Mammary epithelial cell (primary cell): Measurements from ENCODE around the gene PLPPR1.

ENCODE experiments used
- EZH2 ChIP-seq: IDR thresholded peaks from 2 replicates; pipeline ENCODE4 v1.6.1; 2012; ENCODE audit warnings: low read length, inconsistent platforms, borderline replicate concordance
- TF ChIP-seq, protein P1 (sequence below), 2 donors: IDR thresholded peaks in 1 of 2; conservative IDR thresholded peaks in 1 of 2; 2 replicates each; pipeline ENCODE4 v1.5.1; 2011 to 2012; ENCODE audit warnings: inconsistent platforms in 2 of 2, low read length in 2 of 2, mild to moderate bottlenecking in 2 of 2, control low read depth in 1 of 2, low read depth in 1 of 2; ENCODE audit not compliant: insufficient read depth in 1 of 2; ENCODE audit errors: extremely low read depth in 1 of 2

DNA sequence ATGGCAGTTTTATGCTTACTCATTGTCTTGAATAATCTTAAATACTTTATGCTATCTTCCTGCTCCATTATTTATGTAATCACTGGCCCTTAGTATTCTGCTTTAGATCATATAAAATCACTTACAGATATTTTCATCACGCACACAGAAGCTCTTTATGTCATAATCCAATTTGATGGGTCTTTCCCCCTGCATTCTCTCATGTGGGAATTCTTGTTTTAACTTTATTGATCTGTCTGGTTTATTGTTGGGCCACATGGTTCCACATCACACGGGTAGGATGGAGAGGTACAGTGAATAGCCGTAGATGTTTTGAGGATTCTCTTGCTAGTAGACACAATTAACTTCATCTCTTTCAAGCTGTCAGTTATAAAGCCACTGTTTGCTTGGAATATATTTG is 27.0 kb downstream of the PLPPR1 start:
- no peak for TF ChIP-seq EZH2
- TF ChIP-seq, protein P1, sequence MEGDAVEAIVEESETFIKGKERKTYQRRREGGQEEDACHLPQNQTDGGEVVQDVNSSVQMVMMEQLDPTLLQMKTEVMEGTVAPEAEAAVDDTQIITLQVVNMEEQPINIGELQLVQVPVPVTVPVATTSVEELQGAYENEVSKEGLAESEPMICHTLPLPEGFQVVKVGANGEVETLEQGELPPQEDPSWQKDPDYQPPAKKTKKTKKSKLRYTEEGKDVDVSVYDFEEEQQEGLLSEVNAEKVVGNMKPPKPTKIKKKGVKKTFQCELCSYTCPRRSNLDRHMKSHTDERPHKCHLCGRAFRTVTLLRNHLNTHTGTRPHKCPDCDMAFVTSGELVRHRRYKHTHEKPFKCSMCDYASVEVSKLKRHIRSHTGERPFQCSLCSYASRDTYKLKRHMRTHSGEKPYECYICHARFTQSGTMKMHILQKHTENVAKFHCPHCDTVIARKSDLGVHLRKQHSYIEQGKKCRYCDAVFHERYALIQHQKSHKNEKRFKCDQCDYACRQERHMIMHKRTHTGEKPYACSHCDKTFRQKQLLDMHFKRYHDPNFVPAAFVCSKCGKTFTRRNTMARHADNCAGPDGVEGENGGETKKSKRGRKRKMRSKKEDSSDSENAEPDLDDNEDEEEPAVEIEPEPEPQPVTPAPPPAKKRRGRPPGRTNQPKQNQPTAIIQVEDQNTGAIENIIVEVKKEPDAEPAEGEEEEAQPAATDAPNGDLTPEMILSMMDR (conservative IDR thresholded peaks at IDR 0.05 in 1 of 2, IDR thresholded peaks at IDR 0.05 in 1 of 2; ENCODE audit: extremely low read depth in 1 of 2, insufficient read depth in 1 of 2, low read depth in 1 of 2, low read length in 2 of 2): no peak
